ENCODE measurements around the gene CFAP99. TPM values are rescaled to one million over a fixed set of nuclear protein-coding genes. Genes with fewer than 3 reads are reported as not detected.

Gene CFAP99
- total and polyA plus RNA-seq, 2 donors from 2014 or later, result 1.5 to 1.7 TPM

DNA sequence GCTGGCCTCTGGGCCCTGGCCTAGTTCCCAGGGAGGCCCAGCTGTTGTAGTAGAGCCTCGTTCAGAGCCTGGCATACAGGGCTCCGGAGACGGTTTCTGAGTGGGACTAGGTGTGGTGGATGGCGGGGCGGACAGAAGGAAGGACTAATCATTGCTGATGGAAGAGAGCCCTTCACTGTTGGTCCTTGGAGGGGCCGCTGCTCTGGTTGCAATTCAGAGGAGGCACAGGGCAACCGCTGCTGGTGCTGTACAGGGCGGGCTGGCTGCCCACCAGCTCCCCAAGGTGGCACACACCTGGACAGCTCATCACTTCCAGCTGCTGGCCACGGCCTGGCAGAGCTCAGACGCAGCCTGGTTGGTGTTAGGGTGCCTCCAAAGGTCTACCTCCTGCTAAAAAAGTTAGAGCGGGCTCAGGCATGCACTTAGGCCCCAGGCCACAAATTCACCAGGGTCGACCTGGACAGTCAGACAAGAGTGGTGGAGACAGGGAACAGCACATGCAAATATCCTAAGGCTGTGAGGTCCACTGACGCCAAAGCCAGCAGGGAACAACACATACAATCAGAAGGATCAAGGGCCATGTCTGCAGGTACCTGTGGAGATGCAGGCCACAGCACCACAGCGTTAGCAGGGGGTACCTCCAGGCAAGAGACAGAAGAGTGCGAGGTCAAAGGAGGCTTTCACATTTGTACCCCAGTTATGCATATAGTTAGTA lies 42.6 kb downstream of the CFAP99 start:
- Histone ChIP-seq H3K4me1 (ENCODE audit: control insufficient read depth in 2 of 3, insufficient read depth in 2 of 3, low read depth in 1 of 3, low read length in 3 of 3) (peaks cover 0 to 7% (median 0%) of the 10 kb centered on the region in 3 donors), H3K9ac (ENCODE audit: low read length in 3 of 3) (no peak overlapping the region), H3K27ac (ENCODE audit: low read depth in 2 of 2, low read length in 2 of 2) (no peak overlapping the region), H3K36me3 (ENCODE audit: control insufficient read depth in 2 of 3, insufficient read depth in 3 of 3, low read length in 3 of 3) (no peaks in the 10 kb centered on the region), H3K27me3 (ENCODE audit: control insufficient read depth, insufficient read depth, low read length) (no peaks in the 10 kb centered on the region), H3K9me3 (ENCODE audit: control insufficient read depth in 2 of 3, insufficient read depth in 1 of 3, low read length in 3 of 3) (no peaks in the 10 kb centered on the region), H3K4me3 (ENCODE audit: low read length in 3 of 3) (no peak overlapping the region)
- peak in 1 of 5 donors; percentile 64 for DNase-seq
- no peak for FAIRE-seq
- TF ChIP-seq, protein P1, sequence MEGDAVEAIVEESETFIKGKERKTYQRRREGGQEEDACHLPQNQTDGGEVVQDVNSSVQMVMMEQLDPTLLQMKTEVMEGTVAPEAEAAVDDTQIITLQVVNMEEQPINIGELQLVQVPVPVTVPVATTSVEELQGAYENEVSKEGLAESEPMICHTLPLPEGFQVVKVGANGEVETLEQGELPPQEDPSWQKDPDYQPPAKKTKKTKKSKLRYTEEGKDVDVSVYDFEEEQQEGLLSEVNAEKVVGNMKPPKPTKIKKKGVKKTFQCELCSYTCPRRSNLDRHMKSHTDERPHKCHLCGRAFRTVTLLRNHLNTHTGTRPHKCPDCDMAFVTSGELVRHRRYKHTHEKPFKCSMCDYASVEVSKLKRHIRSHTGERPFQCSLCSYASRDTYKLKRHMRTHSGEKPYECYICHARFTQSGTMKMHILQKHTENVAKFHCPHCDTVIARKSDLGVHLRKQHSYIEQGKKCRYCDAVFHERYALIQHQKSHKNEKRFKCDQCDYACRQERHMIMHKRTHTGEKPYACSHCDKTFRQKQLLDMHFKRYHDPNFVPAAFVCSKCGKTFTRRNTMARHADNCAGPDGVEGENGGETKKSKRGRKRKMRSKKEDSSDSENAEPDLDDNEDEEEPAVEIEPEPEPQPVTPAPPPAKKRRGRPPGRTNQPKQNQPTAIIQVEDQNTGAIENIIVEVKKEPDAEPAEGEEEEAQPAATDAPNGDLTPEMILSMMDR (IDR thresholded peaks at IDR 0.05; ENCODE audit: borderline replicate concordance, extremely low read depth, insufficient read depth), result no peak
- intact Hi-C loops (cut with DNase I), result no loop called here

DNA sequence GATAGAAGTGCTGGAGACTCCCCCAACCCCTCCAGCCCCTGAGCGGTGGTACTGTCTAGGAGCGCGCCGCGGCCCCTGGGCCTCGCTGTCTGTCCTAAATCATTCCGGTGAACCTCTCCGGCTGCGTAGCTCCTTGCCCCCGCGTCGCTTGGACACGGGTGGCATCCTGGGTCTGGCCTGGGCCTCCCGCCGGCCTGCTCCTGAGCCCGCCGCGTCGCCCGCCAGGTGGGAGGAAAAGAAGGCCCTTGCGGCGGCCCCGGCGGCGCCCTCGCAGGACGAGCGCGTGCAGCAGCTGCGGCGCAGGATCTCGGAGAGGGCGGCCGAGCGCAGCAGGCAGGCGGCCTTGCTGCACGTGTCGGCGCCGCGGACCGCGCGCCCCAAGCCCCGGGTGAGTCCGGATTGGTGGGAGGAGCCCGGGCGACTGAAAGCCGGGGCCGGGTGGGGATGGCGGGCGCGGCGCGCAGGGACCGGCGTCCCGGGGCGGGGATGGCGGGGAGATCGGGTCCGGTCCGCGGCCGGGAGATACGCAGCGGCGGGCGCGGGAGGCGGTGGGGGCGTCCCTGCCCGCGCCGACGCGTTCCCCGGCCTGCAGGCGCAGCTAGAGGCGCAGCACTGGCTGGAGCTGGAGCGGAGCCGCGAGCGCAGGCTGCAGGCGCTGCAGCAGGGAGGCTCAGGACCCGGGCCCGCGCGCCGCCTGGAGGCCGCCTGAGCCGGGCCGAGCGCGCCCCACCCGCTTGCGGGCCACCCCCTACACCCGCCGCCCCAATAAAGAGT lies 43.6 kb downstream of the CFAP99 start:
- H3K4me1 ChIP-seq (ENCODE audit: control insufficient read depth in 2 of 3, insufficient read depth in 2 of 3, low read depth in 1 of 3, low read length in 3 of 3), result peaks cover 0 to 7% (median 0%) of the 10 kb centered on the region in 3 donors
- TF ChIP-seq, protein P1 (IDR thresholded peaks at IDR 0.05; ENCODE audit: borderline replicate concordance, extremely low read depth, insufficient read depth), result peak; percentile 48
- no peaks in the 10 kb centered on the region for H3K27me3 ChIP-seq (ENCODE audit: control insufficient read depth, insufficient read depth, low read length)
- no peak overlapping the region for H3K9ac ChIP-seq (ENCODE audit: low read length in 3 of 3)
- H3K36me3 ChIP-seq (ENCODE audit: control insufficient read depth in 2 of 3, insufficient read depth in 3 of 3, low read length in 3 of 3), result no peaks in the 10 kb centered on the region
- FAIRE-seq (no peak), DNase-seq (peak; percentile 77 to 88 (median 82))
- H3K4me3 ChIP-seq (ENCODE audit: low read length in 3 of 3), result peak overlapping the region in 1 of 3 donors; percentile 9
- no peak overlapping the region for H3K27ac ChIP-seq (ENCODE audit: low read depth in 2 of 2, low read length in 2 of 2)
- intact Hi-C loops (cut with DNase I), result no loop called here
- H3K9me3 ChIP-seq (ENCODE audit: control insufficient read depth in 2 of 3, insufficient read depth in 1 of 3, low read length in 3 of 3), result no peaks in the 10 kb centered on the region

DNA sequence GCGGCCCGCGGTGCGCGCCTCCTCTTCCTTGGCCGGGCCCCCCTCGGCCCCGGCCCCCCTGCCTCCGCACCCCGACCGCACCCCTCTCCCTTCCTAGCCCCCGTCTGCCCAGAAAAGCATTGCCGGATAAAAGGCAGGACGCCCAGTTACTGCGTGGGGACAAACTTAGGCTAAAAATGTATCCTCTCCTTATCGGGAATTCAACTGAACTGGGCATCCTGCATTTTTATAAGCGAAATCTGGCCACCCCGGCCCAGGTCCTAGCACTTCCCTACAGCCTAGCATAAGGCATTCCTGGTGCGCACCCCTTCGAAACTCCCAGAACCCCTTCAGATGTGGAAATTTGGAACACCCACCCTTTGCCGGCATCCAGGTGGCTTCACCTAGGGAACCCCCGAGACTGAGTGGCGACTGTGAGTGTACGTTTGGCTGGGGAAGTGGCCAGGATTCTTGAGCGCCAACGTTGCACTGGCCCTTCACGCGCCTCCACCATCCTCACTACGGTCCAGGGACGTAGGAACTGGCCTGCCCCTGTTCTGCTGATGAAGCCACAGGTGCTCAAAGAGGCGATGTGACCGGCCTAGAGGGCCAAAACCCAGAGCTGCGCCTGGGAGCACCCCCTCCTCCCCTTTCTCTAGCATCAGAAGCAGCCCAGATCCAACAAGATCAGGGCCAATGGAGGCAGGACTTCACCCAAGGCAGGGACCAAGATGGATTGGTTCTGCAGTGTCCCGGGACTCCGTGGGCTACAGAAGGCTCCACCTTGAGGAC lies 44.4 kb downstream of the CFAP99 start:
- TF ChIP-seq, protein P1 (IDR thresholded peaks at IDR 0.05; ENCODE audit: borderline replicate concordance, extremely low read depth, insufficient read depth), result no peak
- H3K36me3 ChIP-seq (ENCODE audit: control insufficient read depth in 2 of 3, insufficient read depth in 3 of 3, low read length in 3 of 3), result no peaks in the 10 kb centered on the region
- H3K9ac ChIP-seq (ENCODE audit: low read length in 3 of 3), result no peak overlapping the region
- DNase-seq (peak in 1 of 5 donors; percentile 43), FAIRE-seq (no peak)
- no peaks in the 10 kb centered on the region for H3K27me3 ChIP-seq (ENCODE audit: control insufficient read depth, insufficient read depth, low read length)
- no peak overlapping the region for H3K27ac ChIP-seq (ENCODE audit: low read depth in 2 of 2, low read length in 2 of 2)
- intact Hi-C loops (cut with DNase I), result no loop called here
- H3K4me1 ChIP-seq (ENCODE audit: control insufficient read depth in 2 of 3, insufficient read depth in 2 of 3, low read depth in 1 of 3, low read length in 3 of 3), result peaks cover 0 to 12% (median 6%) of the 10 kb centered on the region in 3 donors
- H3K4me3 ChIP-seq (ENCODE audit: low read length in 3 of 3), result peak overlapping the region in 1 of 3 donors; percentile 9
- no peaks in the 10 kb centered on the region for H3K9me3 ChIP-seq (ENCODE audit: control insufficient read depth in 2 of 3, insufficient read depth in 1 of 3, low read length in 3 of 3)
